SK-N-SH treated with all-trans-retinoic acid at 6 μM for 48 hours (cell line): Measurements from ENCODE around the gene CPNE7.

Experiments used
- ATAC-seq: fragments of 200-7000 bp; cut with Tn5 transposase; 3 replicates; pipeline ENCODE4 v1.9.1; 2020; ENCODE audit warnings: mild to moderate bottlenecking, moderate library complexity
- ARNTL ChIP-seq: fragments of 450-650 bp; formaldehyde crosslinking; IDR thresholded peaks from 2 replicates; pipeline ENCODE4 v1.5.0; 2020; ENCODE audit warnings: low read depth, mild to moderate bottlenecking, moderate library complexity, borderline replicate concordance
- BACH2 ChIP-seq: fragments of 250-450 bp; sonication (Bioruptor Pico); IDR thresholded peaks from 2 replicates; pipeline ENCODE4 v1.9.0; 2021; ENCODE audit warnings: mild to moderate bottlenecking, borderline replicate concordance
- CSDC2 ChIP-seq: fragments of 250-450 bp; sonication (Bioruptor Pico); IDR thresholded peaks from 2 replicates; pipeline ENCODE4 v1.5.0; 2020; ENCODE audit warnings: mild to moderate bottlenecking, moderate library complexity
- ESRRG ChIP-seq: fragments of 250-450 bp; sonication (Bioruptor Pico); IDR thresholded peaks from 2 replicates; pipeline ENCODE4 v1.6.1; 2021; ENCODE audit warnings: mild to moderate bottlenecking
- GLIS3 ChIP-seq: fragments of 250-450 bp; sonication (Bioruptor Pico); IDR thresholded peaks from 2 replicates; pipeline ENCODE4 v1.5.0; 2020; ENCODE audit warnings: mild to moderate bottlenecking, moderate library complexity
- ISL1 ChIP-seq: fragments of 250-450 bp; sonication (Bioruptor Pico); IDR thresholded peaks from 2 replicates; pipeline ENCODE4 v2.1.2; 2022; ENCODE audit warnings: mild to moderate bottlenecking, moderate library complexity
- OSR1 ChIP-seq: fragments of 250-450 bp; sonication (Bioruptor Pico); IDR thresholded peaks from 2 replicates; pipeline ENCODE4 v1.8.0; 2022; ENCODE audit warnings: moderate library complexity, mild to moderate bottlenecking, inconsistent platforms
- PPARA ChIP-seq: fragments of 250-450 bp; sonication (Bioruptor Pico); IDR thresholded peaks from 2 replicates; pipeline ENCODE4 v1.5.0; 2020; ENCODE audit warnings: mild to moderate bottlenecking, borderline replicate concordance
- RARB ChIP-seq: fragments of 250-450 bp; sonication (Bioruptor Pico); IDR thresholded peaks from 2 replicates; pipeline ENCODE4 v1.8.0; 2021; ENCODE audit warnings: mild to moderate bottlenecking, moderate library complexity
- SNAI2 ChIP-seq: fragments of 250-450 bp; sonication (Bioruptor Pico); IDR thresholded peaks from 2 replicates; pipeline ENCODE4 v1.5.0; 2020; ENCODE audit warnings: mild to moderate bottlenecking, moderate library complexity
- TCF4 ChIP-seq: fragments of 250-450 bp; sonication (Bioruptor Pico); IDR thresholded peaks from 2 replicates; pipeline ENCODE4 v1.8.0; 2021; ENCODE audit warnings: mild to moderate bottlenecking, moderate library complexity, borderline replicate concordance
- TOX ChIP-seq: fragments of 250-450 bp; sonication (Bioruptor Pico); IDR thresholded peaks from 2 replicates; pipeline ENCODE4 v1.8.0; 2021; ENCODE audit warnings: mild to moderate bottlenecking, moderate library complexity, borderline replicate concordance
- ZC3H10 ChIP-seq: fragments of 250-450 bp; sonication (Bioruptor Pico); IDR thresholded peaks from 2 replicates; pipeline ENCODE4 v1.5.1; 2021; ENCODE audit warnings: mild to moderate bottlenecking, moderate library complexity
- ZFP3 ChIP-seq: fragments of 250-450 bp; sonication (Bioruptor Pico); IDR thresholded peaks from 2 replicates; pipeline ENCODE4 v1.5.0; 2020; ENCODE audit warnings: mild to moderate bottlenecking, moderate library complexity
- ZFP30 ChIP-seq: fragments of 450-650 bp; formaldehyde crosslinking; IDR thresholded peaks from 2 replicates; pipeline ENCODE4 v1.5.0; 2022; ENCODE audit warnings: mild to moderate bottlenecking, moderate library complexity
- ZNF565 ChIP-seq: fragments of 450-650 bp; formaldehyde crosslinking; conservative IDR thresholded peaks from 2 replicates; pipeline ENCODE4 v1.5.0; 2020; ENCODE audit warnings: low read depth, mild to moderate bottlenecking, moderate library complexity
- ZNF70 ChIP-seq: fragments of 450-650 bp; formaldehyde crosslinking; IDR thresholded peaks from 2 replicates; pipeline ENCODE4 v1.5.0; 2020; ENCODE audit warnings: mild to moderate bottlenecking, moderate library complexity
- ZNF8 ChIP-seq: fragments of 450-650 bp; formaldehyde crosslinking; IDR thresholded peaks from 2 replicates; pipeline ENCODE4 v1.5.0; 2020; ENCODE audit warnings: mild to moderate bottlenecking, moderate library complexity
- TF ChIP-seq, protein P1 (sequence below): fragments of 250-450 bp; sonication (Bioruptor Pico); IDR thresholded peaks from 2 replicates; pipeline ENCODE4 v1.8.0; 2021; ENCODE audit warnings: low read depth, mild to moderate bottlenecking, moderate library complexity, borderline replicate concordance
- TF ChIP-seq, protein P2 (sequence below): fragments of 250-450 bp; sonication (Bioruptor Pico); IDR thresholded peaks from 2 replicates; pipeline ENCODE4 v1.5.1; 2021; ENCODE audit warnings: mild to moderate bottlenecking, moderate library complexity
- TF ChIP-seq, protein P3 (sequence below): fragments of 250-450 bp; sonication (Bioruptor Pico); IDR thresholded peaks from 2 replicates; pipeline ENCODE4 v1.5.1; 2020; ENCODE audit warnings: low read depth, mild to moderate bottlenecking, moderate library complexity
- TF ChIP-seq, protein P4 (sequence below): fragments of 250-450 bp; sonication (Bioruptor Pico); IDR thresholded peaks from 2 replicates; pipeline ENCODE4 v1.8.0; 2020; ENCODE audit warnings: mild to moderate bottlenecking, moderate library complexity, borderline replicate concordance

CPNE7 gene

DNA sequence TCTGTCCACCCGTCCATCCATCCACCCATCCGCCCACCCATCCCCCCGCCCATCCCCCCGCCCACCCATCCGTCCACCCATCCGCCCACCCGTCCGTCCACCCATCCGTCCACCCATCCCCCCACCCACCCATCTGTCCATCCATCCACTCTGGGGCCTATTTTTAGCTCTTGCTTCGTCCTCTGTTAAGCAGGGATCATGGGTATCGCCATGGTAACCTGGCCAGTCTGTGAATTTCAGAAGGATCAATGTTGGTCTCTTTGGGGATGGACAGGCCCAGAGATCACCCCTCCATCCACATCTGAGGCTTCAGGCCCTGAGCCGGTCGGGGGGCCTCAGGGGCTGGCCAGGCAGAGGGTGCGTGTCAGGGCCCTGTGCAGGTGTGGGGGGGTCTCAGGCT is 22.6 kb downstream of the CPNE7 start:
- ATAC-seq, result no peak
- TF ChIP-seq ISL1, result no peak
- no peak for TF ChIP-seq OSR1
- TF ChIP-seq BACH2 (CRISPR knock-in tag), result no peak
- no peak for TF ChIP-seq ZFP3
- TF ChIP-seq, protein P1, sequence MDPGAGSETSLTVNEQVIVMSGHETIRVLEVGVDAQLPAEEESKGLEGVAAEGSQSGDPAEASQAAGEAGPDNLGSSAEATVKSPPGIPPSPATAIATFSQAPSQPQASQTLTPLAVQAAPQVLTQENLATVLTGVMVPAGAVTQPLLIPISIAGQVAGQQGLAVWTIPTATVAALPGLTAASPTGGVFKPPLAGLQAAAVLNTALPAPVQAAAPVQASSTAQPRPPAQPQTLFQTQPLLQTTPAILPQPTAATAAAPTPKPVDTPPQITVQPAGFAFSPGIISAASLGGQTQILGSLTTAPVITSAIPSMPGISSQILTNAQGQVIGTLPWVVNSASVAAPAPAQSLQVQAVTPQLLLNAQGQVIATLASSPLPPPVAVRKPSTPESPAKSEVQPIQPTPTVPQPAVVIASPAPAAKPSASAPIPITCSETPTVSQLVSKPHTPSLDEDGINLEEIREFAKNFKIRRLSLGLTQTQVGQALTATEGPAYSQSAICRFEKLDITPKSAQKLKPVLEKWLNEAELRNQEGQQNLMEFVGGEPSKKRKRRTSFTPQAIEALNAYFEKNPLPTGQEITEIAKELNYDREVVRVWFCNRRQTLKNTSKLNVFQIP (CRISPR knock-in tag), result no peak
- TF ChIP-seq PPARA (CRISPR knock-in tag), result no peak
- TF ChIP-seq, protein P2, sequence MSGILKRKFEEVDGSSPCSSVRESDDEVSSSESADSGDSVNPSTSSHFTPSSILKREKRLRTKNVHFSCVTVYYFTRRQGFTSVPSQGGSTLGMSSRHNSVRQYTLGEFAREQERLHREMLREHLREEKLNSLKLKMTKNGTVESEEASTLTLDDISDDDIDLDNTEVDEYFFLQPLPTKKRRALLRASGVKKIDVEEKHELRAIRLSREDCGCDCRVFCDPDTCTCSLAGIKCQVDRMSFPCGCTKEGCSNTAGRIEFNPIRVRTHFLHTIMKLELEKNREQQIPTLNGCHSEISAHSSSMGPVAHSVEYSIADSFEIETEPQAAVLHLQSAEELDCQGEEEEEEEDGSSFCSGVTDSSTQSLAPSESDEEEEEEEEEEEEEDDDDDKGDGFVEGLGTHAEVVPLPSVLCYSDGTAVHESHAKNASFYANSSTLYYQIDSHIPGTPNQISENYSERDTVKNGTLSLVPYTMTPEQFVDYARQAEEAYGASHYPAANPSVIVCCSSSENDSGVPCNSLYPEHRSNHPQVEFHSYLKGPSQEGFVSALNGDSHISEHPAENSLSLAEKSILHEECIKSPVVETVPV (CRISPR knock-in tag), result no peak
- no peak for TF ChIP-seq ESRRG
- TF ChIP-seq ZFP30 (CRISPR knock-in tag), result no peak
- no peak for TF ChIP-seq ZNF8
- TF ChIP-seq GLIS3 (CRISPR knock-in tag), result no peak
- TF ChIP-seq, protein P3, sequence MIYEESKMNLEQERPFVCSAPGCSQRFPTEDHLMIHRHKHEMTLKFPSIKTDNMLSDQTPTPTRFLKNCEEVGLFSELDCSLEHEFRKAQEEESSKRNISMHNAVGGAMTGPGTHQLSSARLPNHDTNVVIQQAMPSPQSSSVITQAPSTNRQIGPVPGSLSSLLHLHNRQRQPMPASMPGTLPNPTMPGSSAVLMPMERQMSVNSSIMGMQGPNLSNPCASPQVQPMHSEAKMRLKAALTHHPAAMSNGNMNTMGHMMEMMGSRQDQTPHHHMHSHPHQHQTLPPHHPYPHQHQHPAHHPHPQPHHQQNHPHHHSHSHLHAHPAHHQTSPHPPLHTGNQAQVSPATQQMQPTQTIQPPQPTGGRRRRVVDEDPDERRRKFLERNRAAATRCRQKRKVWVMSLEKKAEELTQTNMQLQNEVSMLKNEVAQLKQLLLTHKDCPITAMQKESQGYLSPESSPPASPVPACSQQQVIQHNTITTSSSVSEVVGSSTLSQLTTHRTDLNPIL, result no peak
- TF ChIP-seq RARB, result no peak
- no peak for TF ChIP-seq ZNF70 (CRISPR knock-in tag)
- TF ChIP-seq ZNF565 (CRISPR knock-in tag), result no peak
- TF ChIP-seq TCF4 (CRISPR knock-in tag), result no peak
- TF ChIP-seq, protein P4, sequence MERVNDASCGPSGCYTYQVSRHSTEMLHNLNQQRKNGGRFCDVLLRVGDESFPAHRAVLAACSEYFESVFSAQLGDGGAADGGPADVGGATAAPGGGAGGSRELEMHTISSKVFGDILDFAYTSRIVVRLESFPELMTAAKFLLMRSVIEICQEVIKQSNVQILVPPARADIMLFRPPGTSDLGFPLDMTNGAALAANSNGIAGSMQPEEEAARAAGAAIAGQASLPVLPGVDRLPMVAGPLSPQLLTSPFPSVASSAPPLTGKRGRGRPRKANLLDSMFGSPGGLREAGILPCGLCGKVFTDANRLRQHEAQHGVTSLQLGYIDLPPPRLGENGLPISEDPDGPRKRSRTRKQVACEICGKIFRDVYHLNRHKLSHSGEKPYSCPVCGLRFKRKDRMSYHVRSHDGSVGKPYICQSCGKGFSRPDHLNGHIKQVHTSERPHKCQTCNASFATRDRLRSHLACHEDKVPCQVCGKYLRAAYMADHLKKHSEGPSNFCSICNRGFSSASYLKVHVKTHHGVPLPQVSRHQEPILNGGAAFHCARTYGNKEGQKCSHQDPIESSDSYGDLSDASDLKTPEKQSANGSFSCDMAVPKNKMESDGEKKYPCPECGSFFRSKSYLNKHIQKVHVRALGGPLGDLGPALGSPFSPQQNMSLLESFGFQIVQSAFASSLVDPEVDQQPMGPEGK, result no peak
- TF ChIP-seq TOX (CRISPR knock-in tag), result no peak
- no peak for TF ChIP-seq SNAI2 (CRISPR knock-in tag)

DNA sequence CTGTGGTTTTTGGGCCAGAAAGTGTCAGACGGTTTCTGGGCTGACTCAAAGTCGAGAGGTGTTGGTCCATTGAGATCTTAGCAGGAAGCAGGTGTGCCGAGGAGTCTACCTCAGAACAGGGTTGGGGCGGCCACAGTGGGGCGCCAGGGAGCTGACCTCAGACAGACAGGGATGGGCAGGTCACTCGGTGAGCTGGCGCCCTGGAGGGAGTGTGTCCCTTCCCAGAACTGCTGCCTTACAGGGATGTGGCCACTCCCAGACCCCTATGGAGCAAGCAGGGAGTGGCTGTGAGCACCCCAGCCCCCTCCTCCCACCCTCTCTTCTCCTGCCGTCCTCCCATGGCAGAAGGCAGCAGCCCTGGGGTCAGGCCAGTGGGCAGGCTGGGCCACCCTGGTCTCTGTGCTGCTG is 23.9 kb downstream of the CPNE7 start:
- TF ChIP-seq, protein P4, result no peak
- TF ChIP-seq ZFP30 (CRISPR knock-in tag) (no peak), ARNTL (CRISPR knock-in tag) (no peak), BACH2 (CRISPR knock-in tag) (no peak), ZNF565 (CRISPR knock-in tag) (no peak), TCF4 (CRISPR knock-in tag) (no peak), ZNF8 (no peak), ZC3H10 (CRISPR knock-in tag) (no peak), PPARA (CRISPR knock-in tag) (no peak), CSDC2 (CRISPR knock-in tag) (no peak), ZFP3 (no peak), OSR1 (no peak)
- TF ChIP-seq, protein P1 (CRISPR knock-in tag), result no peak
- TF ChIP-seq, protein P2 (CRISPR knock-in tag), result no peak
- peak; percentile 38 for ATAC-seq
